GM23248 (cell line): ENCODE data around the gene PRR30. TPM values are rescaled to one million over a fixed set of nuclear protein-coding genes. Genes with fewer than 3 reads are reported as not detected.

ENCODE experiments used
- DNase-seq: peaks from one replicate; pipeline ENCODE4 v3.0.0-alpha.2; 2015
- H2AFZ ChIP-seq: fragments of 200-600 bp; sonication (generic); 2 replicates; pipeline ENCODE4 v1.6.1; 2016; ENCODE audit warnings: antibody characterized with exemption
- H3F3A ChIP-seq: fragments of 200-600 bp; sonication (generic); 2 replicates; pipeline ENCODE4 v1.6.1; 2016; ENCODE audit warnings: mild to moderate bottlenecking, antibody characterized with exemption, mixed run types; ENCODE audit not compliant: insufficient read depth
- H3K27ac ChIP-seq: fragments of 200-600 bp; sonication (generic); 2 replicates; pipeline ENCODE4 v1.5.1; 2016; ENCODE audit warnings: mild to moderate bottlenecking
- H3K27me3 ChIP-seq: fragments of 200-600 bp; sonication (generic); replicated peaks from 2 replicates; pipeline ENCODE4 v1.6.1; 2016; ENCODE audit warnings: mild to moderate bottlenecking; ENCODE audit not compliant: insufficient read depth
- H3K36me3 ChIP-seq: fragments of 200-600 bp; sonication (generic); 2 replicates; pipeline ENCODE4 v1.6.1; 2016; ENCODE audit warnings: low read depth, mild to moderate bottlenecking
- H3K4me1 ChIP-seq: fragments of 200-600 bp; sonication (generic); 2 replicates; pipeline ENCODE4 v1.6.1; 2016; ENCODE audit warnings: mild to moderate bottlenecking; ENCODE audit not compliant: insufficient read depth
- H3K4me2 ChIP-seq: fragments of 200-600 bp; sonication (generic); one replicate; pipeline ENCODE4 v1.6.1; 2016; ENCODE audit warnings: mild to moderate bottlenecking; ENCODE audit not compliant: unreplicated experiment
- H3K4me3 ChIP-seq: fragments of 200-600 bp; sonication (generic); 2 replicates; pipeline ENCODE4 v1.5.1; 2016; ENCODE audit warnings: mild to moderate bottlenecking
- H3K79me2 ChIP-seq: fragments of 200-600 bp; sonication (generic); 2 replicates; pipeline ENCODE4 v1.6.1; 2016; ENCODE audit warnings: mild to moderate bottlenecking; ENCODE audit not compliant: insufficient read depth
- H3K9ac ChIP-seq: fragments of 200-600 bp; sonication (generic); 2 replicates; pipeline ENCODE4 v1.6.1; 2016; ENCODE audit warnings: mild to moderate bottlenecking
- H3K9me2 ChIP-seq: fragments of 200-600 bp; sonication (generic); 2 replicates; pipeline ENCODE4 v1.6.1; 2016; ENCODE audit warnings: mixed run types, mild to moderate bottlenecking, moderate library complexity; ENCODE audit not compliant: insufficient read depth
- H3K9me3 ChIP-seq: fragments of 200-600 bp; sonication (generic); one replicate; pipeline ENCODE4 v1.6.1; 2017; ENCODE audit warnings: low read depth
- H4K20me1 ChIP-seq: fragments of 200-600 bp; sonication (generic); 2 replicates; pipeline ENCODE4 v1.6.0; 2016; ENCODE audit not compliant: insufficient read depth
- EZH2 ChIP-seq: fragments of 200-600 bp; sonication (generic); IDR thresholded peaks from 2 replicates; pipeline ENCODE4 v1.6.1; 2018; ENCODE audit warnings: antibody characterized with exemption, mild to moderate bottlenecking; ENCODE audit not compliant: insufficient read depth, poor library complexity, severe bottlenecking
- EZH2phosphoT487 ChIP-seq: fragments of 200-600 bp; sonication (generic); IDR thresholded peaks from 2 replicates; pipeline ENCODE4 v1.6.1; 2018; ENCODE audit warnings: antibody characterized with exemption, moderate library complexity, mild to moderate bottlenecking, low read depth; ENCODE audit not compliant: insufficient read depth
- WGBS, 2 experiments: methylation state at CpG; one replicate each; pipeline ENCODE4 v1.1.6; 2015 to 2017; ENCODE audit warnings: low lambda C conversion rate in 2 of 2, low coverage in 1 of 2; ENCODE audit errors: missing lambda C conversion rate in 2 of 2; 5-methylcytosine and 5-hydroxymethylcytosine counted together
- in situ Hi-C: fragments of 300-500 bp; cut with MboI; formaldehyde crosslinking; loops from 2 replicates; pipeline ENCODE4 v1.15.0; 2020
- polyA plus RNA-seq: library from polyadenylated mRNA; unstranded; fragments of >200 nt; fragmentation: Nextera tagmentation; extraction: Ambion mirVana; gene quantifications from 2 replicates; pipeline ENCODE4 v1.2.1, GENCODE V29; 2016
- total RNA-seq: library from RNA; depleted of rRNA; stranded (reverse); fragments of >200 nt; shearing (Covaris generic); gene quantifications from 2 replicates; pipeline ENCODE4 v1.2.3, GENCODE V29; 2014

PRR30 gene
- total and polyA plus RNA-seq, 2 experiments from 2014 or later, result not detected

- WGBS, 2 experiments, result 59 to 66% methylated on average over 10 of the region's 10 CpGs
- in situ Hi-C loops, result loop anchor here (5.0 to 10.0 kb wide), 2 partner anchors 92 to 185 kb away; partner anchors contain the start of gene TRIM54
- no peak for TF ChIP-seq EZH2phosphoT487
- no peak for TF ChIP-seq EZH2
- Histone ChIP-seq H3K9me2 (no peaks in the 10 kb centered on the region), H3K4me2 (no peak overlapping the region), H3K27me3 (0 out of 2 replicates have a peak, but pooled peaks cover 4% of the 10 kb centered on the region), H3K27ac (no peak overlapping the region), H3K36me3 (no peaks in the 10 kb centered on the region), H3K4me3 (no peak overlapping the region), H3F3A (no peaks in the 10 kb centered on the region), H3K4me1 (no peaks in the 10 kb centered on the region), H4K20me1 (no peaks in the 10 kb centered on the region), H2AFZ (no peak overlapping the region), H3K9ac (no peak overlapping the region), H3K9me3 (no peaks in the 10 kb centered on the region), H3K79me2 (no peaks in the 10 kb centered on the region)
- DNase-seq, result no peak
Observed at GRCh38 chr2:27100036-27100435, 39.2 kb downstream of the PRR30 start.

DNA sequence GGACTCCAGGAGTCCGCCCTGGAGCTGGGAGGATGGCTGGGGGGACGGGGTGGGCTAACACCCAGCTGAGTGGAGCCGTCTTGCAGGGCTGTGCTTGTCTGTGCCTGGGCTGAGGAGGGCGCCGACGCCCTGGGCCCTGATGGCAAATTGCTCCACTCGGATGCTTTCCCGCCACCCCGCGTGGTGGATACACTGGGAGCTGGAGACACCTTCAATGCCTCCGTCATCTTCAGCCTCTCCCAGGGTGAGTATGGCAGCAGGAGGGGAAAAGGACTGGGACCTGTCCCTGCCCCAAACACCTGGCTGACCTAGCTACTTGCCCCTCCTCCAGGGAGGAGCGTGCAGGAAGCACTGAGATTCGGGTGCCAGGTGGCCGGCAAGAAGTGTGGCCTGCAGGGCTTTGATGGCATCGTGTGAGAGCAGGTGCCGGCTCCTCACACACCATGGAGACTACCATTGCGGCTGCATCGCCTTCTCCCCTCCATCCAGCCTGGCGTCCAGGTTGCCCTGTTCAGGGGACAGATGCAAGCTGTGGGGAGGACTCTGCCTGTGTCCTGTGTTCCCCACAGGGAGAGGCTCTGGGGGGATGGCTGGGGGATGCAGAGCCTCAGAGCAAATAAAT is 39.8 kb downstream of the PRR30 start:
- 73 to 77% methylated on average over 16 to 19 of the region's 19 CpGs for WGBS, 2 experiments
- H3K9me3 ChIP-seq, result no peaks in the 10 kb centered on the region
- H3K4me1 ChIP-seq, result no peaks in the 10 kb centered on the region
- TF ChIP-seq EZH2phosphoT487 (no peak), EZH2 (no peak)
- H3K9me2 ChIP-seq, result no peaks in the 10 kb centered on the region
- H3K27ac ChIP-seq, result no peak overlapping the region
- H3K36me3 ChIP-seq, result no peaks in the 10 kb centered on the region
- H3K4me3 ChIP-seq, result no peak overlapping the region
- no peaks in the 10 kb centered on the region for H3F3A ChIP-seq
- no peak overlapping the region for H3K9ac ChIP-seq
- DNase-seq, result no peak
- no peak overlapping the region for H3K4me2 ChIP-seq
- no peaks in the 10 kb centered on the region for H4K20me1 ChIP-seq
- H2AFZ ChIP-seq, result no peak overlapping the region
- 0 out of 2 replicates have a peak, but pooled peaks cover 4% of the 10 kb centered on the region for H3K27me3 ChIP-seq
- H3K79me2 ChIP-seq, result no peaks in the 10 kb centered on the region
- in situ Hi-C loops, result no loop called here

DNA sequence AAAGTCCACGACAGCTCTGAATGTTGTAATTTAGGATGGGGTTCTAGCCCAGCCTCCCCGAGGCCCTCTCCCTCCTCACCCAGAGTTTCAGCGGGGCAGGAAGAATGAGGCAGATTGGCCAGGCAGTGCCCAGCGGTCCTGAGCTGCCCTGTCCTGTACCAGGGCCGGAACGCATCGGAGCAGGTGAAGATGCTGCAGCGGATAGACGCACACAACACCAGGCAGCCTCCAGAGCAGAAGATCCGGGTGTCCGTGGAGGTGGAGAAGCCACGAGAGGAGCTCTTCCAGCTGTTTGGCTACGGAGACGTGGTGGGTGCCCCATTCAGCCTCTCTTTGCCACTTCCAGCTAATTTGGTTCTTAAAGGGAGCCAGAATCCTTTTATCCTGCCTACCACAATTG is 41.9 kb downstream of the PRR30 start:
- Histone ChIP-seq H3K4me3 (no peak overlapping the region), H3K79me2 (no peaks in the 10 kb centered on the region), H3K27me3 (no peaks in the 10 kb centered on the region), H3K4me1 (no peaks in the 10 kb centered on the region), H3K9me3 (no peaks in the 10 kb centered on the region), H4K20me1 (no peaks in the 10 kb centered on the region), H3K36me3 (no peaks in the 10 kb centered on the region), H3K4me2 (no peak overlapping the region), H3K9me2 (no peaks in the 10 kb centered on the region), H3K9ac (no peak overlapping the region), H2AFZ (no peak overlapping the region), H3K27ac (no peak overlapping the region), H3F3A (no peaks in the 10 kb centered on the region)
- TF ChIP-seq EZH2 (no peak), EZH2phosphoT487 (no peak)
- DNase-seq, result no peak
- 62 to 68% methylated on average over 14 of the region's 14 CpGs for WGBS, 2 experiments
- in situ Hi-C loops, result no loop called here

- TF ChIP-seq EZH2 (no peak), EZH2phosphoT487 (no peak)
- Histone ChIP-seq H3K9me3 (no peaks in the 10 kb centered on the region), H3F3A (no peaks in the 10 kb centered on the region), H3K4me3 (no peak overlapping the region), H2AFZ (no peak overlapping the region), H3K9ac (no peak overlapping the region), H3K27ac (no peak overlapping the region), H3K36me3 (no peaks in the 10 kb centered on the region), H3K79me2 (no peaks in the 10 kb centered on the region), H3K4me1 (no peaks in the 10 kb centered on the region), H3K4me2 (no peak overlapping the region), H3K9me2 (no peaks in the 10 kb centered on the region), H3K27me3 (no peaks in the 10 kb centered on the region), H4K20me1 (no peaks in the 10 kb centered on the region)
- in situ Hi-C loops, result no loop called here
- 67 to 71% methylated on average over 3 of the region's 3 CpGs for WGBS, 2 experiments
- no peak for DNase-seq
Observed at GRCh38 chr2:27096748-27097297, 42.4 kb downstream of the PRR30 start.
